ENCODE results near the gene DIRAS1.

GRCh38 chr19:2763687-2764086 is 42.5 kb upstream of the DIRAS1 start:
- TF ChIP-seq CTCF (IDR thresholded peaks at IDR 0.05 in 2 of 3, conservative IDR thresholded peaks at IDR 0.05 in 1 of 3; ENCODE audit: borderline replicate concordance in 1 of 3, insufficient read depth in 1 of 3, low read depth in 2 of 3, low read length in 2 of 3) (no peak), SP1 (IDR thresholded peaks at IDR 0.05; ENCODE audit: low read depth) (no peak), POLR2AphosphoS5 (IDR thresholded peaks at IDR 0.05; ENCODE audit: low read depth, low read length) (no peak), ATF3 (IDR thresholded peaks at IDR 0.05) (no peak), EZH2 (IDR thresholded peaks at IDR 0.05) (no peak), MAX (IDR thresholded peaks at IDR 0.05) (no peak), POLR2A (IDR thresholded peaks at IDR 0.05; ENCODE audit: borderline replicate concordance, extremely low read depth, insufficient read depth, insufficient read length) (no peak)
